ENCODE data around the gene GCFC2. TPM values are rescaled to one million over a fixed set of nuclear protein-coding genes. Genes with fewer than 3 reads are reported as not detected.
A peak's percentile ranks its signal among the peaks of the same experiment; 100 is the strongest.

The GCFC2 gene
- total RNA-seq = 19.2 and 19.8 TPM in 2 replicates

DNA sequence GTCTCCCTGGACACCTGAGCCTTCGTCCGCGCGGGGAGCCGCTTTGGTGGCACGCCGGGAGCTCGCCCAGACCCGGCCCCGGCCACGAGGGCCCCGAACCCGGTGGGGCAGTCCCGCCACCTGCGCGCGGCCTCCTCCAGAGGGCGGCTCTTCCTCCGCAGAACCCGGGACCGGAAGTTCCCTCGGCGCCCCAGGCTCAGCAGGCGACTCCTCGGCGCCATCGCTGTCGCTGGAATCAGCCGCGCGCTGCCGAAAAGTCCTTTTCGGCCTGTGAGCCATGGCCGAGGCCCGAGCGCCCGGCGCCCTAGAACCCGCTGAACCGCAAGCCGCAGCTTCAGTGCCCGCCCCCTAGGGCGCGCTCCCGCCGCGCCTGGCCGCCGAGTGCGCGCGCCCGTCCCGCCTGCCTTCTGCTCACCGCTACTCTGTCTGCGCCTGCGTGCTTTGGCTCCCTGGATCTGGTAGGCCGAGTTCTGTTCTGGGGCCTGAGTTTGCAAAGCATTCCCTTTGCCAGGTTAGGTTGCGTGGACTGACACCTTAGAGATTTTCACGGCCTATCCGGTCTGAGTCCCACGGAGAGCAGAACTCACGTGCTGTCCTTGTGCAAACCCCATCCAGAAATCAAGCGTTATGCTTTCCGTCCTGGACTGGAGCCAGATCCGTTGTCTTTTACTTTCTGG lies at the start of gene GCFC2:
Gene GCFC2, minus strand, starts transcription at position 339 of the 677 bp plus-strand sequence. Its CDS starts 60 bp downstream, at position 279.
- peak within 1 kb of the TSS; percentile 62 for H3K4me3 ChIP-seq (ENCODE audit: low read depth, low read length)
- DNase-seq (ENCODE audit: low read depth) = peak; percentile 52
- no peaks in the 10 kb centered on the region for H3K36me3 ChIP-seq (ENCODE audit: control insufficient read depth, insufficient read depth, low read length)
- TF ChIP-seq, protein P1, sequence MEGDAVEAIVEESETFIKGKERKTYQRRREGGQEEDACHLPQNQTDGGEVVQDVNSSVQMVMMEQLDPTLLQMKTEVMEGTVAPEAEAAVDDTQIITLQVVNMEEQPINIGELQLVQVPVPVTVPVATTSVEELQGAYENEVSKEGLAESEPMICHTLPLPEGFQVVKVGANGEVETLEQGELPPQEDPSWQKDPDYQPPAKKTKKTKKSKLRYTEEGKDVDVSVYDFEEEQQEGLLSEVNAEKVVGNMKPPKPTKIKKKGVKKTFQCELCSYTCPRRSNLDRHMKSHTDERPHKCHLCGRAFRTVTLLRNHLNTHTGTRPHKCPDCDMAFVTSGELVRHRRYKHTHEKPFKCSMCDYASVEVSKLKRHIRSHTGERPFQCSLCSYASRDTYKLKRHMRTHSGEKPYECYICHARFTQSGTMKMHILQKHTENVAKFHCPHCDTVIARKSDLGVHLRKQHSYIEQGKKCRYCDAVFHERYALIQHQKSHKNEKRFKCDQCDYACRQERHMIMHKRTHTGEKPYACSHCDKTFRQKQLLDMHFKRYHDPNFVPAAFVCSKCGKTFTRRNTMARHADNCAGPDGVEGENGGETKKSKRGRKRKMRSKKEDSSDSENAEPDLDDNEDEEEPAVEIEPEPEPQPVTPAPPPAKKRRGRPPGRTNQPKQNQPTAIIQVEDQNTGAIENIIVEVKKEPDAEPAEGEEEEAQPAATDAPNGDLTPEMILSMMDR (IDR thresholded peaks at IDR 0.05; ENCODE audit: insufficient read depth, low read length, poor library complexity, severe bottlenecking) = peak; percentile 22
- no peaks in the 10 kb centered on the region for H3K27me3 ChIP-seq (ENCODE audit: control insufficient read depth, insufficient read depth, low read length)

DNA sequence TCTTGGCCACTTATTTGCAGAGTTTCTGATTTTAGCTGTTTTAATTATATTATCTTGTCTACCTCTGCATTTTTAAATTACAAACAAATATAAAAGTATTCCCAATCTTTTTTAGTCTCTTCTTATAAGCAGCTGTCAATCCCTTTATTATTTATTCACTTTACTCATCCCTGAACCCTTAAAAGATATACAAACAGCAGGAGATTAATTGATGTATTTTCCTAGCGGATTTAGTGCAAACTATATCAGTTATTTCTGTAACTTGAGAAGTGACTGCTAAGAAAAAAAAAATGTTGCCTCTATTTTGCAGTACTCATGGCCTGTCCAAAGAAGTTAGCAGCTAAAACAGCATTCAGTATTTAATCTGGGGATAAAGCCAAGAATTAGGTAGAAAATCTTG lies 42.1 kb upstream of the GCFC2 start:
- TF ChIP-seq, protein P1 (IDR thresholded peaks at IDR 0.05; ENCODE audit: insufficient read depth, low read length, poor library complexity, severe bottlenecking) = no peak
- H3K36me3 ChIP-seq (ENCODE audit: control insufficient read depth, insufficient read depth, low read length) = no peaks in the 10 kb centered on the region
- no peak for DNase-seq (ENCODE audit: low read depth)
- no peak overlapping the region for H3K4me3 ChIP-seq (ENCODE audit: low read depth, low read length)
- H3K27me3 ChIP-seq (ENCODE audit: control insufficient read depth, insufficient read depth, low read length) = no peaks in the 10 kb centered on the region

DNA sequence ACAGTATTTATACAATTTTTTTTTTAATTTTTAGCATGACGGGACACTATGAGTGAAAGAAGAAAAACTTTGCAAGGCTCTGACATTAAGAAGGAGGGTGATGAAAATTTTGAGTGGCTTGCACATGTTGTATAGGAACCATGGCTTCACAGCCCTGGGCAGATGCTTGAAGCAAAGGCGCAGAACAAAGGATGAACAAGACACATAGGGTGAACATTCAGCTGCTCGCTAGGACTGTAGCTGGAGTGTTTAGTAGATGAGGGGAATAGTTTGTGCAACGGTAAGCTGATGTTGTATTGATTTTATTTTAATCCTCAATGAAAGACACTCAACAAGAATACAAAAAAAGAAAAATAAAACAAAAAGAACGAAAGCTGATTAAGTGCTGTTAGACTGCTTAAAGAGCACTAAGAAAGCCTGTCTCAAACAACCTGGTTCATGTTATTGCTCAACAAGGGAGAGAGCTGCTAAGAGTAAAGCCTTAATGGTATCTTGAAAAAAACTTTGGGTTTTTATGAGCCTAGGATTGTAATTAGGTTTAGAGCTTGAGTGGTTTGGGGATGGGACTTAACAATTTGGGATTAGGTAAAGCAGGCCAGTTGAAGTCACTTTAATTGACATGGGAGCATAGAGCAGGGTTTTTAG lies 41.2 kb upstream of the GCFC2 start:
- TF ChIP-seq, protein P1 (IDR thresholded peaks at IDR 0.05; ENCODE audit: insufficient read depth, low read length, poor library complexity, severe bottlenecking) = no peak
- no peak for DNase-seq (ENCODE audit: low read depth)
- H3K36me3 ChIP-seq (ENCODE audit: control insufficient read depth, insufficient read depth, low read length) = no peaks in the 10 kb centered on the region
- no peaks in the 10 kb centered on the region for H3K27me3 ChIP-seq (ENCODE audit: control insufficient read depth, insufficient read depth, low read length)
- no peak overlapping the region for H3K4me3 ChIP-seq (ENCODE audit: low read depth, low read length)

DNA sequence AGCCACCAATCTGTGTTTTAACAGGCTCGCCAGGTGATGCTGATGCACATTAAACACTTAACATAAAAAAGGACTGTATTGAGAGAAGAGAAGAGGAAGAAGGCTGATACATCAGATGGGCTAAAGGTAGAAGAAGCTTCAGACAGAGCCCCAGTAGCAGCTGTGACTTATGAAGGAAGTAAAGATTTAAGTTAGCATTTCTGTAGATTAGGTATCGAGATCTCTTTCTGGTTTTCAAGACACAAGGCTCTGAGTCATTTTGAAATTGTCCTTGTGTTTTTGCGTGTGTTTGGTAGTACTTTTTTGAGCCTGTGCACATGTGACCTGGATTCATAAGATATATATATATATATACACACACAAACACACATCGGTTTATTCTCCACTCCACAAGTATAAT lies 40.6 kb upstream of the GCFC2 start:
- no peak overlapping the region for H3K4me3 ChIP-seq (ENCODE audit: low read depth, low read length)
- no peak for DNase-seq (ENCODE audit: low read depth)

DNA sequence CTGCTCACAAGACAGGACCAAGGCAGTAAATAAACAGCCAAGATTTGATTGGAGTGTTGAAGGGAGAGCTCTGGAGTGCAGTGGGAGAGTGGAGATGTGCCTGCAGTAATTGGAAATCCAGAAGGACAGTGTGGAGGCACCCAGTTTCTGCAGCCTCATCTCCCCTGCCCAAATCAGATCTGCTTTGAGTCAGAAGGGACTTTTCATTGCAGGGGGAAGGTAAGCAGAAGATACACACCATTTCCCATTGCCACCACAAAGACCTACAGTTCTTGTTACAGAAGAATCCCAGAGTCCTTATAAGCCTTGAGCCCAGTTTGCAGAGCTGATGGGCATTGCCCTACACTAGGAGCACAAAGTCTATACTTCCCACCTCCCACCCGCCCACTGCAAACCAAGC lies 27.2 kb upstream of the GCFC2 start:
- no peaks in the 10 kb centered on the region for H3K36me3 ChIP-seq (ENCODE audit: control insufficient read depth, insufficient read depth, low read length)

More for the DNA sequence above, 40.6 kb upstream of the GCFC2 start:
- TF ChIP-seq, protein P1 (IDR thresholded peaks at IDR 0.05; ENCODE audit: insufficient read depth, low read length, poor library complexity, severe bottlenecking) = no peak
- no peaks in the 10 kb centered on the region for H3K36me3 ChIP-seq (ENCODE audit: control insufficient read depth, insufficient read depth, low read length)
- H3K27me3 ChIP-seq (ENCODE audit: control insufficient read depth, insufficient read depth, low read length) = no peaks in the 10 kb centered on the region

More for the DNA sequence above, 27.2 kb upstream of the GCFC2 start:
- Histone ChIP-seq H3K27me3 (ENCODE audit: control insufficient read depth, insufficient read depth, low read length) (no peaks in the 10 kb centered on the region), H3K4me3 (ENCODE audit: low read depth, low read length) (no peak overlapping the region)
- DNase-seq (ENCODE audit: low read depth) = no peak
- TF ChIP-seq, protein P1 (IDR thresholded peaks at IDR 0.05; ENCODE audit: insufficient read depth, low read length, poor library complexity, severe bottlenecking) = no peak

Data from kidney epithelial cell (primary cell).